GM21529 (cell line): ENCODE data around the gene TRUB2.
"Not testable (repeated sequence)": the region's sequence is repeated elsewhere in the genome, so short reads cannot be mapped to it uniquely, and the experiment has no call there.

ENCODE experiments used
- ATAC-seq: cut with Tn5 transposase; IDR thresholded peaks from one replicate; pipeline ENCODE4 v1.9.1; 2021; ENCODE audit not compliant: unreplicated experiment

The TRUB2 gene

DNA sequence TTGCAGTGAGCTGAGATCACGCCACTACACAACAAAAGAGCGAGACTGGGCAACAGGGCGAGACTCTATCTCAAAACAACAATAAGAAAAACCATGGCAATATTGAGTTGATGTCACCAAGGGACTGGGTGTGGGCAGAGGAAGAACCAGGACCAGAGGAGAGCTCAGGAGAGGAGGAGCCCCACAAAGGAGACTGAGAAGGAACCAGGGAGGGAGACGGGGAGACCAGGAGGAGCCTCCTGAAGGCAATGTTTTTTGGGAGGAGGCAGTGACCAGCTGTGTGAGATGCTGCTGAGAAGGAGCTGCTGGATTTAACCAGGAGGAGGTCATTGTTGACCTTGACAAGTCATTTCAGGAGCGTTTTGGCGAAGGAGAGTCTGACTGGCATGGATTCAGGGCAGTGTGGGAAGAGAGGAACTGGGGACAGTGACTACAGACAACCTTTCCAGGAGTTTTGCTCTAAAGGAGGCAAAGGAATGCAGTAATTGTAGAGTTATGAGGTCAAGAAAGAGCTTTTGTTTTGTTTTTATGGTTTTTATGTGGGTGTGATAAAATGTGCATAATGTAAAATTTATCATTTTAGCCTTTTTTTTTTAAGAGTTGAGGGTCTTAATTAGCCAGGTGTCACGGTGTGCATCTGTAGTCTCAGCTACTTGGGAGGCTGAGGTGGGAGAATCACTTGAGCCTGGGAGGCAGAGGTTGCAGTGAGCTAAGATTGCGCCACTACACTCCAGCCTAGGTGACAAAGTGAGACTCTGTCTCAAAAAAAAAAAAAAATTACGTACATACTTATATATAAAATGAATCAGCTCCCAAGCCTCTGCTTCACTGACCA is 17.9 kb downstream of the TRUB2 start:
- no peak for ATAC-seq

GRCh38 chr9:128298535-128299482 is 23.4 kb downstream of the TRUB2 start:
- no peak for ATAC-seq

GRCh38 chr9:128297221-128297773 is 24.9 kb downstream of the TRUB2 start:
- no peak for ATAC-seq

DNA sequence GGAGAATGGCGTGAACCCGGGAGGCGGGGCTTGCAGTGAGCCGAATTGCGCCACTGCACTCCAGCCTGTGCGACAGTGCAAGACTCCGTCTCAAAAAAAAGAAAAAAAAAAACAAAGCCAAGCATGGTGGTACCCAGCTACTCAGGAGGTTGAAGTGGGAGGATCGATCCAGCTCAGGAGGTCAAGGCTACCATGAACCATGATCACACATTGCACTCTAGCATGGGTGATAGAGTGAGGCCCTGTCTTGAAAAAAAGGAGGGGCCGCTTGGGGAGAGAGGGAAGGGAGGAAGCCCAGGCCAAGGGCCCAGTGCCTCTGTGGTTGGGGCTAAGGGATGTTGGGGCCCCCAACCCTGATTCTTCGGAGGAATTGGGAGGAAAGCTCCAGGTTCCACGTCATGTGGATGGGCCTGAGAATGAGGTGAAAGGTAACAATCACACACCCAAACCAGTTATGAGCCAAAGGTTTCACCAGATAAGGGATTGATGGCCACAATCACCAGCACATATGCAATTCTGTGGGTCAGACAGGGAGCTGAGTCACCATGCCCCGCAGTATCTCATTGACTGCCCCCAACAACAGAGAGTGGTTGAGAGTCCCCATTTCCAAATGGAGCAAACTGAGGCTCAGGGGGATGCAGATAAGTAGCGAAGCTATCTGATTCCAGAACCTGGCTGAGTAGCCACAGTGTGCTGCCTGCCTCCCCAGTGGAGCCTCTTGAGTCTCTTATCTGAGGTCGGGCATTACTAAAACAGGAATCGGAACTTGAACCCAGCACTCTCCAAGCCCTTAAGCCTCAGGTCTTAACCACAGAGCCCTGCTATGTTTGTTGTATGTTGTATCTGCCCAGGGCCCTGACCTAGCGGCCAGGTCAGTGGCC is 25.7 kb downstream of the TRUB2 start:
- ATAC-seq = no peak

GRCh38 chr9:128294142-128294541 is 28.1 kb downstream of the TRUB2 start:
- no peak for ATAC-seq

GRCh38 chr9:128293091-128293490 is 29.2 kb downstream of the TRUB2 start:
- no peak for ATAC-seq

DNA sequence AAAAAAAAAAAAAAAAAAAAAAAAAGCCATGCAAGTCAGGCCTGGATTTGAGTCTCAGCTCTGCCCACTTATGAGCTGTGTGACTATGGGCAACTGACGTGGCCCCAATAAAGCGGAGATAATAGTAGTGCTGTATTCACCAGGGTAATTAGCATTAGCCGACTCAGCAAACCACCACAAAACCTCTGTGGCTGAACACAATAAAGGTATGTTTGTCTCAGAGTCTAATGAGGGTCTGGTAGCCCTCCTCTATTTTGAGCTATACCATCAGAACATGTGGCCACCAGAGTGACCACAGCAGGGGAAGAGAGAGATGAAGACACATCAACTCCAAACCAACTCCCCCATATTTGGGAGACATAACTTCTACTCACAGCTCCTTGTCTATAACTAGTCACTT is 30.2 kb downstream of the TRUB2 start:
- no peak for ATAC-seq

DNA sequence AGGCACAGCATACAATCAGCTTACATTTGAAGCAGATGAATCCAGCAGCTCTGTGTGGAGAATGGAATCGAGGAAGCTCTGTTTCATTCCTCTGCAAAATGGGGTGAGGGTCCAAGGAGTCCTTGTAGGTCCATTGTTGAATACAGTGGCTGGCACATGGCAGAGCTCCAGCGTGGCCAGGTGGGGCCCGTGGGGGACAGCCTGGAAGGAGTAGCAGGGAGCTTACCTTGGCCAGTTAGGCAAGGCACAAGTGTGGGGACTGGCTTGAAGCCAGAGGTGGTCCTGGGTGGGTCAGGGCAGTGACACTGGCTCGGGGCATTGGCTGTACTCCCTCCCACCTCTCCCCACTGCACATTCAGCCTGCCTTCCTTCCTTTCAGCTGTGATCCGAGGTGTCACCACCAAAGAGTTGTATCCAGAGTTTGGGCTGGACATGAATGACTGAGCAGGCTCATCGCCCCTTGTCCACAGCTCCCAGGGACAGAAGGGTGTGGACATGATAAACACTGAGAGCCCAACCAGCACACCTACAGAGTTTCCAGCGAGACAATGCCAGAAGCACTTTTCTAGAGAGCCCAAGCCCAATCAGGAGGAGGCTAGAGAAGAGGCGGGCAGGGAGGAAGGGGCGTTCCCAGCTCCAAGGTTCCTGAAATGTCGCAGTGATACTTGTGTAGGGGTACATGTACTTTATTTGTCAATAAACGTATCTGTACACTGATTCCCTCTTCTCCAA is 33.8 kb downstream of the TRUB2 start:
- no peak for ATAC-seq

DNA sequence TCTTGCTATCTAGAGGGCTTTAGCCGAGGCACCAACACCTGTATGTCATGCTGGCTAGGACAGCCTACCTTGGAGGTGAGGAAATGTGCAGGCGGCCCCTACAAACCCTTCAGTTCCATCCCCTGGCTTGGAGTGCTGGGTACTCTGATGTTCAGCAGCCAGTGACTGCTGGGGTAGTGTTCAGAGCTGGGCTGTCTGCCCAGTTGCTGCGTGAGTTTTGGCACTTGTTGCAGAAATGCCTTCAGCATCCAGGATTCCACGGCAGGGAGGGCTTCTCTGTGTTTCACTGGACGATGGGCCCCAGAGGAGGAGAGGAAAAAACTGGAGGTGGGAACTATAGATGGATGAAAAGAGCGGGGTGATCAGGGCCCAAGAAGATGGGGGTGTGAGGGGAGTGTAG is 35.8 kb downstream of the TRUB2 start:
- no peak for ATAC-seq

DNA sequence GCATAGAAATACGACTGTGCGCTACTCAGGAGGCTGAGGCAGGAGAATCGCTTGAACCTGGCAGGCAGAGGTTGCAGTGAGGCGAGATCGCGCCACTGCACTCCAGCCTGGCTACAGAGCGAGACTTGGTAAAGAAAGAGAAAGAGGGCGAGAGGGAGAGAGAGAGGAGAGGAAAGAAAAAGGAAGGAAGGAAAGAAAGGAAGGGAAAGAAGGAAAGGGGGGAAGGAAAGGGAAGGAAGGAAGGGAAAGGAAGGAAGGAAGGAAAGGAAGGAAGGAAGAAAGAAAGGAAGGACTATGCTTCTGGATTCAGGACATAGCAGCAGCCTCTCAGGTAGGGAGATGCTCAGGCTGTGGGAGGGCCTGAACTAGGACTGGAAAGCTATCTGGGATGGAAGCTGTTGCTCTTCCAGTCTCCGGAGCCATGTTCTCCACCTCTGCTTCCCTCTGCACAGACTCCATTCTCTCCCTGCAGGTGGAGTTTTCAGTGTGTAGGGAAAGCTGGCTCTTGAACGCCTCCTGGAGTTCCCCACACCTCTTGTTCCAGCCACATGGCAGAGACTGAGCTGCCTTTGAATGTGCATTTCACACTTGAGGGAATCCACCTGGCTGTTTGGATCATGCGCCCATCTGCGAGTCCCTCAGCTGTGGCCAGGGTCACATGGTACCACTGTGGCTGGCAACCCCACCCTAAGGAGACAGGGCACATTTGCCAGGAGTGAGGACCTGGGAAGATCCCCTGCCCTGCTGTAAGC is 37.0 kb downstream of the TRUB2 start:
- no peak for ATAC-seq

DNA sequence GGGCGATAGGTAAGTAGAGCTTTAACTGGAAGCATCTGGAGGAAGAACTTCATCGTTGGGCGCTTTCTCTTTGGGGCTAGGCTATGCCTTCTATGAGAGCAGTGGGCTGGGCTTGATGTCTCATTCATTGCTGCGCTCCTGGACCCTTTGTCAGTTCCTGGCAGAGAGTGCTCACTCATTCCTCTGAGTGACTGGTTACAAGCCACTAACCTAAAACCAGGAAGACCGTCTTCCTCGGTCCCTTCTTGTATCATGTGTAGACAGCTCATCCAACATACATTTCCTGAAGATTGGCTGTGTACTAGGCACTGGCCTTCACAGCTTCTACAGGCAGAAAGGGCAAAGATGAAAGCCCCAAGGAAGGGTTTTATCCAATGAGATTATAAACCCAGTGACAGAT is 39.7 kb downstream of the TRUB2 start:
- ATAC-seq = no peak

DNA sequence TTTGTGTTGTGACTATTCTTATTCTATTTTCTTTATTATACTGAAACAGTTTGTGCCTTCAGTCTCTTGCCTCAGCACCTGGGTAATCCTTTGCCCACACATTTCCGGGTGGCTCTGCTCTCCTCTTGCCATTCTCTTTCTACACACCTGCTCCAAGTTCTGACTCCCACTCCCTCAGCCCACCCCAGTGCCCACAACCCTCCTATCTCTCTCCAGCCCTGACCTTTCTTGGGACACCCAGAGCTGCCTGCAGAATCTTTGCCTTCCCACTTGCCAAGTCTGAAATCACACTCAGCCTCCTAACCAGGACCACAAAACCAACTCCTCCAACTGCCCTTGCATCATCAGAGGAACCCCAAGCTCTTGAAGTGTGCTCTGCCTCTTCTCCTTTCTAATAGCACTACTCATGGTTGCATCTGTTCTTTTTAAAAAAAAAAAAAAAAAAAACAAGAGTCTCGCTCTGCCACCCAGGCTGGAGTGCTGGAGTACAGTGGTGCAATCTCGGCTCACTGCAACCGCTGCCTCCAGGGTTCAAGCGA is 42.1 kb downstream of the TRUB2 start:
- ATAC-seq = no peak

- ATAC-seq = not testable (repeated sequence)
These were observed 42.9 kb downstream of the TRUB2 start for GRCh38 chr9:128279088-128280073.

DNA sequence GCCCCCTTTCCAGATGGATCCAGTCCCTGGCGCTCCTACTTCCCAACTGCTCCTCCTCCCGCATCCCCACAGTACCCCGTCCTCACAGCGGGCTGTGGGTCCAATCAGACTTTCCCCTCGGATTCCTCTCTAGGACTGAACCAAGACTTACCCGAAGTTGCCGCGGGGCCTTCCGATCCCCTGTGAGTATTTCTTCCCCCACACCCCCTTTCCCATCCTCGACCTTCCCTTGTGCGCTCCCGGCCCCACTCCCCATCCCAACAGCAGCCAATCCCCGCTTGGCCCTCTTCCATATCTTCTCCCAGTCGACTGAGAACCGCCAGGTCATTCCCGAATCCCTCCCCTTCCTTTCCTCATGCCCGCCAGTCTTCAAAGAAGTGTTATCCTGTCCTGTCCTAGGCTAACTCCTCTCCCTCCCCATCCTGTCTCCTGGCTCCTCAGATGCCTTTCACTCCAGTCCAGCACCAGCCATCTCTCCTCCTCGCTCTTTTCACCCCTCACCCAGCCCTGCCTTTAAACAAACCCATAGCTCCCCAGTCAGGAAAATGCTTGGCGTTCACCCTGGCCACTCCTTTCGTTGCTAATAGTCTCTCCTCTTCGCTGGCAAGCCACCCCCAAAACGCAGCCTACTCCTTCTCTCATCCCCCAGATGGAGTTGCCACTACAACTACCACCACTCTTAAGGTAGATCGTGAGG is 45.5 kb downstream of the TRUB2 start:
- no peak for ATAC-seq

DNA sequence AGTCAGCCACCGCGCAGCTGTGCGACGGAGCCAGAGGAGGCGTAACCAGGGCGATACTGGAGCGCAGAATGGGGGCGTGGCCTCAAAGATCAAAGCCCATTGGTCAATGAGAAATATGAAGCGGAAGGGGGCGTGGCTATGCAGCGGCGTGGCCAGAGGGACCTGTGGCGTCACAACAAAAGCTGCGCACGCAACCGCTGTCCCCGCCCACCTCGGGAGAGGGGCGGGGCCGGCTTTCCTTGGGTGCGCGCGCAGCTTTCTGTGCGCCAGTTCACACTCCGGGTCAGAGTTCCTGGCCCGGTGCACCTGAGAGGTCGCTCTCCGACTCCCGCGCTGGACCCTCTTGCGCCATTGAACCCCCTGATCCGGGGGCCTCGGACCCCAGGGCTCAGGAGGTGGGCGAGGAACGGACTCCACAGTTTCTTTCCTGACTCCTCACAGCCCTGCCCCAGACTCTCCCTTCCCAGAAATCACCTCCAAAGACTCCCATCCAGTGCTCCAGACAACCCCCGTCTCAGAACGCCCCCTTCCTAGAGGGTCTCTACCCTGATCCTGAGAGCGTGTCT is 46.2 kb downstream of the TRUB2 start, which contains the start of gene SWI5:
Gene SWI5, plus strand, starts transcription at position 269 of the 566 bp plus-strand sequence.
- ATAC-seq = peak; percentile 95

DNA sequence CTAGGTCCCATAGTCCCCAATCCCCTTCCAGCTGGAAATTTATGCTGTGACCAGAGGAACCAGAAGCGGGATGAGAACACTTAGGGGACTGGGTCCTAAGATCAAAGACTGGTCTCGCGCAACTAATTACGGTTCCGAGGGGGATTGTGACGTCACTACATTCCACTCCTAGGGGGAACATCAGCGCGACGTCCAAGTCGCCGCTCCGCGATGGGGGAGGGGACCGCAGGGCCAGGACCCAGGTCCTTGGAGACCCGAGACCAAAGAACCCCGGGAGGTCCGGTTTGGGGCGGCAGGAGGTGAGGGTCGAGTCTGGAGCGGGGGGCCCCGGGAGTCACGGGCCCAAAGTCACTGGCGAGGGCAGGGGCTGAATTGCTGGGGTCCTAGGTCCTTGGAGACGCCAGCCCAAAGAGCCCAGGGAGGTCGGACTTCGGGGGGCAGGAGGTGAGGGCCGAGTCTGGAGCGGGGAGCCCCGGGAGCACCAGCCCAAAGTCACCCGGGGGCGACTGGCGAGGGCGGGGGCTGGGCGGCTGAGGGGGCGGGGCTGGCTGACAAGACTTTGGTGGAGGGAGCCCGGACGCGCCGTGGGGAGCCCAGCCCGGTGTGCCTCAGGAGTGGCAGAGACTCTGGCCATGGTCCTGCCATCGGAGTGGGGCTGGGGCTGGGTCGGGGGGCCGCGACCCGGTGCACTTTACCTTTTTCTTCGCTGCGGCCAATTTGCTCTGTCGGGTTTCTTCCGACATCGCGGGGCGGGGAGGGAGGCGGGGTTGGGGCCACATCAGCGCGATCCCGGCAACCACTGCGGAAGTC is 46.8 kb downstream of the TRUB2 start, which contains the start of gene GOLGA2:
Gene GOLGA2, minus strand, starts transcription at position 810 of the 810 bp plus-strand sequence. Its CDS starts 31 bp downstream, at position 779.
- peak; percentile 52 for ATAC-seq
